NCI-H2227 treated with DMSO at 0.1 percent for 48 hours (cell line): ENCODE measurements around the gene BTLA.
A peak's percentile ranks its signal among the peaks of the same experiment; 100 is the strongest.
"Not testable (repeated sequence)": the region's sequence is repeated elsewhere in the genome, so short reads cannot be mapped to it uniquely, and the experiment has no call there.

Experiments used
- DNase-seq: peaks from one replicate; lab custom pipeline; 2025; lab: John Stamatoyannopoulos, UW

Gene BTLA, protein sequence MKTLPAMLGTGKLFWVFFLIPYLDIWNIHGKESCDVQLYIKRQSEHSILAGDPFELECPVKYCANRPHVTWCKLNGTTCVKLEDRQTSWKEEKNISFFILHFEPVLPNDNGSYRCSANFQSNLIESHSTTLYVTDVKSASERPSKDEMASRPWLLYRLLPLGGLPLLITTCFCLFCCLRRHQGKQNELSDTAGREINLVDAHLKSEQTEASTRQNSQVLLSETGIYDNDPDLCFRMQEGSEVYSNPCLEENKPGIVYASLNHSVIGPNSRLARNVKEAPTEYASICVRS

DNA sequence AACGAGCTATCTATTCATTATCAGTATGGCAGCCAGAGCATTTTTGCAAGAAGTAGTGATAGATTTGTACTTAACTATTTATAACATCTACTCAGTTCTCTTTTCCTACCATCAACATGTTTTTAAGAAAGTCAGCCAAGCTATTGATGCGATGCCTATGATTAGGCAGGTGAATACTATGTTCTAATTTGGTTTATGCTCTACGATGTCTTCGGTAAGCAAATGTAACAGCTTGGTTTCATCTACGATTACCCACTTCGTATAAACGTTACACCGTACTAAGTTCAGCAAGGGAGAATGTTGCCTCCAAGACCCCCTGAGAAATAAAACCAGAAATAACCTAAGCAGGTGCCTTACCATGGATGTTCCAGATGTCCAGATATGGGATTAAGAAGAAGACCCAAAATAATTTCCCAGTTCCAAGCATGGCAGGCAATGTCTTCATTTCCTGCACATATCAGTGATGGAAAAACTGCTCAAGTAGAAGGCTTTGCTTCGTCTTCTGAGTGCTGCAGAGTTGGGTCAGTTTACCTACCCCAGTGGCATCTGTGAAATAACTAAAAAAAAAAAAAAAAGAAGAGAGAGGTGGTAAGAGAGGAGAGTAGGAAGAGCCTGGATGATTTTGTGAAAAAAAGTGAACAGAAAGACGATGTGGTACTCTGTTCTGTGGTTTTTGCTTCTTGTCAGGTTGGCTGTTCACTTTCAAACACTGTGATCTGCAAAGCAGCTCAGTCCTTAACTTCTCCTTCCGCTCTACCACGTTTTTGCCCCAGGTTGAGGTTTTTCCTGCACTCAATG lies at the start of gene BTLA:
Gene BTLA, minus strand, starts transcription at position 559 of the 798 bp plus-strand sequence. Its CDS starts 114 bp downstream, at position 445.
- no peak for DNase-seq

DNA sequence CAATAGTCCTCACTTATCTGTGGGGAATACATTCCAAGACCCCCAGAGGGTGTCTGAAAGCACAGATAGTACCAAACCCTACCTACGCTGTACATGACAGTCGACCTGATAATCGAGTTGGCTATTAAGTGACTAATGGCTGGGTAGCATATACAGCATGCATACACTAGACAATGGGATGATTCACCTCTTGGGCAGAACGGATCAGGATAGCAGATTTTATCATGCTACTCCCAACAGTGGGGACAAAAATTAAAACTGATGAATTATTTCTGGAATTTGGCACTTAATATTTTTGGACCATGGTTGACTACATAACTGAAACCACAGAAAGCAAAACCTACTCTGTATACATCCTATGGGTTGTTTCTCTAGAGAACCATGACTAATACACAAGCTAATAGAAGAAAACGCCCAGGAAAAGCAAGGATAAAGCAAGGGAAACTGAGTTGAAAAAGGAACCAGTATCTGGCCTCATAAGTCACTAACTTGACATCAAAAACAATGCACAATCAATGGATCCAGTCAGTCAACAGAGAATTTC lies 47.0 kb upstream of the BTLA start:
- no peak for DNase-seq

DNA sequence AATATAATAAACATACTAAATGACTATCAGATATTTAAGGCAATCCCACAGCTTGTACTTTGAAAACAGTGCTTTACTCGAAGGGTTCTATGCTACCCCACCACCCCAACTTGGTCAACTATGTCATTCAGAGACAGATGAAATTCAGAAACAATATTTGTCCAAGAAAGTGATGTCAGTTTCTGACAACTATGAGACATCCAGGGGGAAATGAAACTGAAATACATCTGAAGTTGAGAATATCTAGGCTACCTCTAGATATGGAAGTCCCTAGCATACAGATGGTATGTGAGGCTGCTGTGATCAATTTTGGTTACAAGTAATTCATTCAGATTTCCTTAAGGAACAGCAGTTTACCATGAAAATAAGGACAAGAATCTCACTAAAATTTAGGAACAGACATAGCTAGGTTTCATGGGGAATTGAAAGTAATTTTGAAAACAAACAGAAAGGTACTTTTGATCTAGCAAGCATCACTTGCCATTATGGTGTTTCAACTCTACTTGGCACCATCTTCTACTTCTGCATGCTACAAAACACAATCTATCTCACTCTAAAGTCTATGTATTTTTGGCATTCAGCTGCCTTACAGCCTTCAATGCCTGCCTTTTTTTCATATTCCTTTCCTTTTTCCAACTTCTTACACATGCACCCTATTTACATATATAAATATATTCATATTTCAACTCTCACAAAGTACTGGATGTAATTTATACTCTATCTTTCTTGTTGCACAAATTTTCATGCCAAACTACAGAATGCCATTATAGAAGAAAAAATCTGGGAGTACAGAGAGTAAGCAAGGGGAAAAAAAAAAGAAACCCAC lies 40.8 kb upstream of the BTLA start:
- DNase-seq: no peak

DNA sequence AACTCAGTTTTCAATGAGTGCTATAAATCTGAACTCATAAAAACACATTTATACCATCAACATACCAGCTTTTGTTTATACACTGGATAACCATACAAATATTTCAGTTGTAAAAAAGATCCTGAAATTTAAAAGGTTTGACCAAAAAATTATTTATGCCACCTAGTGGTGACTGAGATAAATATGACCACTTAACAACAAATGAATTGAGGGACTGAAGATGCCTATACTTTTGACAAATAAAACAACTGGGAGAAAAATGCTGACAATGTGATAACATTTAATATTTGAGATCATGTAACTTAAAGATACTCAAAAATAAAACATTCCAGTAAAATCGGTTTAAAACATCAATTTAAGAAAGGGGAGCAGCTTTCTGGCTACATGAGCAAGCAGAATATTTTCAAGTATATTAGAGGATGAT lies 32.1 kb upstream of the BTLA start:
- peak; percentile 8 for DNase-seq

DNA sequence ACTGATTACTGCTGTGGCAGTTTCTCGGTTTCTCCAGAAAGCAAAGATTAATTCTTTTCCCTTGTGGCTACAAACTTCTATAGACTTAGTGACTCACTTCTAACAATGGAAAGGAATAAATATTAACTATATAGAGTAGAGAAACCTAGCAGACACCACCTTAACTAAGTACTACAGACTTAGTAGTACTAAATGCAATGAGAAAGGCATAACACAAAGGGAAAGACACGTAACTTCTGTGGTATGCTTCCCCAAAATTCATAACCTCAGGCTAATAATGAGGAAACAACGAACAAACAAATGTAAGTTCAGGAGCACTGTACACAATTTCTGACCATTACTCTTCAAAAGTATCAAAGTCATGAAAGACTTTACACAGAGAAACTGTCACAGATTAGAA lies 31.3 kb upstream of the BTLA start:
- DNase-seq: no peak

DNA sequence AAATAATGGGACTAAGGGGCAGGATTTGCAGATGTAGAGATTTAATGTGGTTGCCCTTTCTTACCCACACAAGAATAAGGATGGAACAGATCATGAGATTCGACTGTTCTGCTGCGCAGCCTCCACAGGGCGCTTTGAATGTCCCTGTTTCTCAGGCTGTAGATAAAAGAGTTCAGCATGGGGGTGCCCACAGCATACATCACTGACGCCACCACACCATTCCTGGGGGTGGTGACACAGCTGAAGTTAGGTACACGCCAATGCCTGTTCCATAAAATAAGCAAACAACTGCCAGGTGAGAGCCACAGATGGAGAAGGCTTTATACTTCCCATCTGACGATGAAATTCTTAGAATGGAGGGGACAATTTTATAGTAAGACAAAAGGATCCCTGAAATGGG lies 24.9 kb upstream of the BTLA start:
- DNase-seq: not testable (repeated sequence)

DNA sequence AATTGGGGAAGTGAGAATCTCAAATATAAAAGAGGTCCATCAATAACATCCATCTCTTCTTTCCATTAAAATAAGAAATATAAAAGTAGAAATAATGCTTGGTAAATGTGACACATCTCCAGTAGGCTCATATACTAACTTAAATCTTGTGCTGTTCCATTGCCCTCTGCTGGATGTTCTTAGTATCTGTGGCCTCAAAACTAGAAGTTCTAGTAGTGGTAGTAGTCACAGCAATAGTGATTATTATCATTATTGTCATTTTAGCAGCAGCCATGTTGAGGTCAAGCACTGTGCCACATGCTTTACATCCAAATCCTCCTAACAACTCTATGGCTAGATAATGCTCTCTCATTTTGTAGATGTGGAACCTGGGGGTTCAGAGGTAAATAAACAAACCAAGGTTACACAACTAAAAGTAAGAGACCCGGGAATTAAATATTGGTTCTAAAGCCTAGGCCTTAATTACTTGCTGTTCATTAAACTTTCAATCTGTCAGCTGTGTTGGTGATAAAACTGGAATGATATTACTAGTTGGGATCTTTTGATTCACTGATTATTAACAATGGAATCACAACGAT lies 20.2 kb upstream of the BTLA start:
- DNase-seq: peak; percentile 2

DNA sequence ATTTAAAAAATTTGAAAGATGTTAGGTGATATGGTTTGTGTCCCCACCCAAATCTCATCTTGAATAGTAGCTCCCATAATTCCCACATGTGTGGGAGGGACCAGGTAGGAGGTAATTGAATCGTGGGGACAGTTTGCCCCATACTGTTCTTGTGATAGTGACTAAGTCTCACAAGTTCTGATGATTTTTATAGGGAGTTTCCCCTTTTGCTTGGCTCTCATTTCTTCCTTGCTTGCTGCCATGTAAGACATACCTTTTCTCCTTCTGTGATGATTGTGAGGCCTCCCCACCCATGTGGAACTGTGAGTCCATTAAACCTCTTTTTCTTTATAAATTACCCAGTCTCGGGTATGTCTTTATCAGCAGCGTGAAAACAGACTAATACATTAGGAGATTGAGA lies 19.7 kb upstream of the BTLA start:
- not testable (repeated sequence) for DNase-seq

DNA sequence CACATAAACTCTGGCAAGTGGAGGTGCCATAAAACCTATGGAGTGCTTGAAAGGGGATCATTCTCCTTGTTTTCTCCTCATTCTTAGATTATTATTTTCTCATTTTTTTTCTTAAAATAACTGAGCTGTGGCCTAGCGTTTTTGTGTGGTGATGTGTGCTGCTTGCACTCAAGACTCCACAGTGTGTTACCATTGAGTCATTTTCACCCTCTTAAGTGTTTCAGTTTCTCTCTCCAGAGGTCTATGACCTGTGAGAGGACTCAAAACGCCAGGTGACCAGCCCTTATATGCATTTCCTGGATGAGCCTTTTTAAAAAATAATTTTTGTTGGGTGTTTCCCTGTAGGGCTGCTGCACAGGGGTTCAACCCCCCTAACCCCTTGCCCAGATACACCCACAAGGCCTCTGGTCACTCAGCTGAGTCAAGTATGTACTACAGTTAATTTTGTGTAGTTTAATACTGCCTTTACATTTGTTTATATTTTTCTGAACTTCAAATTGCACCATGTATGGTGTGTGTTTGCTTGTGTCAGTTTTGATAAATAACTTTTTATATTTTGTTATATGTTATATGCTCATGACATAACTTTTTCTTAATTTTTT lies 15.4 kb upstream of the BTLA start:
- DNase-seq: no peak

DNA sequence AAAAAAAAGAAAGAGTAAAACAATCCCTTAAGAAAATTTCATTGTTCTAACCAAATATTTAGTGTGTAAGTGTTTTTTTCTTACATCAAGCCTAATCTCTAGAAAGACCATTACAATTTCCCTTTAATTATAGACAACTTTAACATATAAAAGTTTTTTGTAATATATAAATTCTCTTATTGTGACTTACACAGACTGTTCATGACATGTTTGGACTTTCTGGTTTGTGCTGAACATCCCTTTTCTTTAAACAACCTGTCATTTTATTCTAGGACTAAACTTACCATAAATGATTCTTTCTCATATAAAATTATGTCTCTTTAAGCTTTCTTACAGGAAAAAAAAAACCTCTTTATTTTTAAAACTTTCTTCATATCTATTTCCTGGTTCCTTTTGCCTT lies 13.0 kb upstream of the BTLA start:
- DNase-seq: no peak

DNA sequence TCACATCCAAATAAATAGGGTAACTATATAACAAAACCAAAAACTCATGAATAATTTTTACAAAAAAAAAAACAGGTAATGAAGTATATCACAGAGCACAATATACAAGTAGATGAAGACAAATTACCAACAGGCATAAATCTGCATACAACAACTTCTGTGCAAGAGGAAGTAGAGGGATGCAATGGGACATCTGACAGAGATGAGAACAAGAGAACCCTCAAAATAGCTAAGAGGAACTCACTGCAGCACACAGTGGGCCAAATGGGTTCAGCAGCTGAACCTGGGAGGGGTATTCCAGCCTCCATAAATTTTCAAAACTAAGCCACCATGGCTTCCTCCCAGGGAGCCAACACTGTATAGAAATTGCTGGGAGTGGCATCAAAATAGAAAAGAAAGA lies 9.6 kb upstream of the BTLA start:
- DNase-seq: no peak

DNA sequence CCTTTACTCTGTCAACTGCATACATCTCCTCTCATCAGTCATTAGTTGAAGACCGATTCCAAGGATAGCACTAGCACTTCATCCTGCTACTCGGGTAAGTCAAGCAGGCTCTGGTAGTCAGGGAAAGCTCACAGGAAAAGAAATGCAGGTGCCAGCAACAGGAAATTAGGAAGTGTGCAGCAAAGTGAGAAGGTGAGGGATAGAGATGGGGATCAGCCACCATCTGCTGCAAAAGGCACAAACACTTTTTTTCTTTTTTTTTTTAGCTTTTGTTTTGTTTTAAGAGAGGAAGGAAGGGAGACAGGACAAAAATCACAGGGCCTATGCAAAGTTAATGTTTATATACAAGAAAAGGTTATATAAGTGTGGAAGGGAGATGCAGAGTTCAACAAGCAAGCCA lies 9.0 kb upstream of the BTLA start:
- no peak for DNase-seq

DNA sequence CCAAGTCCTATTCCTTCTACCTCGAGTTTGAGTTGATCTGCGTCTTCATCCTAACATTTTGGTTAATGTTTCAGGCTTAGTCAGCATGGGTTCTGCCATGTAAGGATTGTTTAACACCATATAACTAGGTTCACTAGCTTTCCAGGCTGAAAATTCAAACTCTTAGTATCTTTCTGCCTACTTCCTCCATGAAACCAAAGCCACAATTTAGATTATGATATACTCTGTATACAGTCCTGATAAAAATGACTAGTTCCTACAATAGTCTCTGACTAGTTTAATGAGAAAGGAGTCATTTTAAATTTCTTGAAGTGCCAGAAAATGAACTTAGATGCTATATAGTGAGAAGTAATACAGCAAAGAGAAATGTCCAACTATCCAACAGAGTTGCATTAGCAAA lies 6.6 kb upstream of the BTLA start:
- DNase-seq: no peak

DNA sequence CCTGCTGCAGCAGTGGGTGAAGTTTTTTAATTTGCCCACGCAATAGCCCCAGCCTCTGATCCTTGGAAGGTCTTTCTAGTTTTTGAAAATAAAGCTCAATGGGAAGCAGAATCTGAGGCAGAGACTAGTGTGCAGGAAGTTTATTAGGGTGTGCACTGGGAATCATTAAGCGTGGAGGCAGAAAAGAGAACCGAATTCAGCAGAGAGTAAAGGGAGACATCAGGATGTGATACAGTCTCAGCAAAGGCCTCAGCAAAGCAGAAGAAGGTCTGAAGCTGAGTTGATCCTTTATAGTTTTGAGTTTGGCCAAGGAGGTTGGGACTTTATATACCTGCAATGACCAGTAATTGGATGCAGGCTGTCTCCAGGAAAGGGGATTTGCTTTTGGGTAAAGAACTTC lies 4.9 kb upstream of the BTLA start:
- no peak for DNase-seq

DNA sequence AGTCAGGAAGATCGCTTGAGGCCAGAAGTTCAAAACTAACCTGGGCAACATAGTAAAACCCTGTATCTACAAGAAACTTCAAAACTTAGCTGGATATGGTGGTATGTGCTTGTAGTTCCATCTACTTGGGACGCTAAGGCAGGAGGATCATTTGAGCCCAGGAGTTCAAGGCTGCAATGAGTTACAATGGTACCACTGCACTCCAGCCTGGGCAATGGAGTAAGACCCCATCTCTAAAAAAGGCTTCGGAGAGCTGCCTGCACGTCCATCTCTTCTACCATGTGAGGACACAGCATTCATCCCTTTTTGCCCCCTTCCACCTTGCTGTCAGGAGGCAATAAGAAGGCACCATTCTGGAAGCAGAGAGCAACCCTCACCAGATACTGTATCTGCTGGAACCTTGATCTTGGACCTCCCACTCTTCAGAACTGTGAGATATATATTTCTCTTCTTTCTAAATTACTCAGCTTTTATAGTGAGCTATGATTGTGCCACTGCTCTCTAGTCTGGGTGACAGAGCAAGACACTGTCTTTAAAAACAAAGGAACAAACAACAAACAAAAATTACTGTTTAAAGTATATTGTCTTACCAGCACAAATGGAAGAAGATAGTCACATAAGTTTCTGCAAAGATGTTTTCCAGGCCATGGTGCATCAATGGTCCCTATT lies 4.2 kb upstream of the BTLA start:
- no peak for DNase-seq

DNA sequence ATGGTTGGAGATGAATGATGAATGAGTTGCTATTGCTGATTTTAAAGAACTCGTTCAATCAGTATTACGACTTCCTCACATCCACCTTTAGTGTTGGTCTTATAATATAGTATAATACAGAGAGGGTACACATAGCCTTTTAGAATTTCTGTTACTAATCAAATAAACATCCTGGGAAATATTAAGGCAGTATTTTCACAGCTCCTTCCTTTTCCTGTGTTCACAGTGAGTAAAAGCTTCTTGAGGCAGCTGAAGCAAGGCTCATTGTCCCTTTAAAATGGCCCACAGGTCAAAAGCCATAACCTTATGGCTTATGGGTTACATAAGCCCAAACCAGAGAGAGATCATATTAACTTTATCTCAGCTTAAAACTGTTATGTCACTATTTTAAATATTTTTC lies 1.3 kb upstream of the BTLA start:
- no peak for DNase-seq

DNA sequence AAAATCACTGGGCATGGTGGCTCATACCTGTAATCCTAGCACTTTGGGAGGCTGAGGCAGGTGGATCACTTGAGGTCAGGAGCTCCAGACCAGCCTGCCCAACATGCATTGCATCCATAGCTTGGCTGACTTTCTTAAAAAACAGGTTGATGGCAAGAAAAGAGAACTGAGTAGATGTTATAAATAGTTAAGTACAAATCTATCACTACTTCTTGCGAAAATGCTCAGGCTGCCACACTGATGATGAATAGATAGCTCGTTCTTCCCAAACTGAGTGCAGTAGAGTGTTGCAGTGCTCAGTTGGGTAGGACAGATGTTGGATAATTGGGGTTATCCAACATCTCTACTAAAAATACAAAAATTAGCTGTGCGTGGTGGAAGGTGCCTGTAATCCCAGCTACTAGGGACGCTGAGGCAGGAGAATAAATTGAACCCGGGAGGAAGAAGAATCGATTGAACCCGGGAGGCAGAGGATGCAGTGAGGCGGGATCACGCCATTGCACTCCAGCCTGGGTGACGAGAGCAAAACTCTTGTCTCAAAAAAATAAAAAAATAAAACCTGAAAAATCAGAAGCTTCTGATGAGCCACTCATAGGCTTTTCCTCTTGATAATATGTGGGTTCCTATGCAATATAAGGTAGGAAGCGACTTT lies 1.2 kb downstream of the BTLA start:
- no peak for DNase-seq

DNA sequence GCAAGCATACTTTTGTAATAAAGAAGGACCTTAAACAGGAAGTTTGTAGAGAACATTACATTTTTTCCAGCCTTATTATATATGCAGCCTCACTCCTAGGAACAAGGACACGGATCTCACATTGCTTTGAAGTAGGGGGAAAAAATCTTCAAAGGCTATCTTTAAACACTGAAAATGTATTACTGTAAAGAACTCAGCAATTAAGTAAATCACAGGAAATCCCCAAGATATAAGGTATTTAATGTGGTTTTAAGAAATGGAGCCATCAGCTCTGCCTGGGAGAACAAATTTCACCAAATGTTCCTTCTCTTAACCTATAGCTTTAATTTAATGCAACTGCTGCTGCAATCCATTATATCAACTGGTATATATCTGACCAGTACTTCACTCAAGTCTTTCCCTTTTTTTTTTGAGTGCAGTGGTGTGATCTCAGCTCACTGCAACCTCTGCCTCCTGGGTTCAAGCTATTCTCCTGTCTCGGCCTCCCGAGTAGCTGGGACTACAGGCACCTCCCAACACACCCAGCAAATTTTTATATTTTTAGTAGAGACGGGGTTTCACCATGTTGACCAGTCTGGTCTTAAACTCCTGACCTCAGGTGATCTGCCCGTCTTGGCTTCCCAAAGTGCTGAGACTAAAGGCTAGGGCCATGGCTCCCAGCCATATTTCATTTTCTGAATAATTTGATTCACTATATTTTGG lies 2.8 kb downstream of the BTLA start:
- DNase-seq: no peak

DNA sequence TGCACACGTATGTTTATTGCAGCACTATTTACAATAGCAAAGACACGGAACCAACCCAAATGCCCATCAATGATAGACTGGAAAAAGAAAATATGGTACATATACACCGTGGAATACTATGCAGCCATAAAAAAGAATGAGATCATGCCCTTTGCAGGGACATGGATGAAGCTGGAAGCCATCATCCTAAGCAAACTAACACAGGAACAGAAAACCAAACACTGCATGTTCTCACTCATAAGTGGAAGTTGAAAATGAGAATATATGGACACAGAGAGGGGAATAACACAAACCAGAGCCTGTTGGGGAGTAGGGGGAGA lies 4.9 kb downstream of the BTLA start:
- DNase-seq: not testable (repeated sequence)

DNA sequence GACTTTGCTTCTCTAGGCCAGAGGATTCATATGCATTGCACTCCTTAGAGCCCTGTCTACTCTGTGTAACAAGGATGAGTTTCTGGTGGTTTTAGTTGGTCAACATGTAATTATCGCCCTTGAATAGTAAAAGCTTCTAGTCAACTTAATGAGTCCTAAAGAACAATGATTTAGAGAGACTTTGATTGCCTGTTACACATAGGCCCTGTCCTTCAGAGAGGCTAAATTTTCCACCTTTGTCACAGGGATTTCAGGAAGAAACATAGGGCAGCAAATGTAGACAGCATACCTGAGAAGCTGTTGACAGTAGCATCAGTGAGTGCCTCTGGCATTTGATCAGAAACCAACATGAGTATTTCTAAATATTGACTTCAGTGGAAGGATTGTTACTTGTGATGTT lies 7.1 kb downstream of the BTLA start:
- DNase-seq: no peak
